K562 (cell line): ENCODE measurements around the gene KAZN. TPM values are rescaled to one million over a fixed set of nuclear protein-coding genes. Genes with fewer than 3 reads are reported as not detected.

Experiments
- ATAC-seq: fragments of 200-7000 bp; cut with Tn5 transposase; 3 replicates; pipeline ENCODE4 v1.9.1; 2020; ENCODE audit warnings: moderate library complexity
- BruUV-seq: library from RNA; stranded (reverse); fragments of 400-500 nt; replicated peaks from 2 replicates; lab custom pipeline; 2021; lab: Mats Ljungman, UMichigan
- CTCF ChIA-PET: fragments of 300-600 bp; formaldehyde crosslinking; extraction: SDS; loops from one replicate; lab custom pipeline; 2021; ENCODE audit warnings: low intra/inter-chr PET ratio; lab: Yijun Ruan, JAX
- POLR2A ChIA-PET: fragments of 300-600, 350-650 bp; sonication (Branson Sonifier 250); formaldehyde crosslinking; extraction: SDS; loops from one replicate; lab custom pipeline; 2021; ENCODE audit warnings: antibody characterized with exemption, inconsistent platforms; lab: Yijun Ruan, JAX
- DNase-seq, 4 experiments: peaks; one replicate each; pipeline versions ENCODE4 v3.0.0 to v3.0.0-alpha.2; 2011 to 2018; ENCODE audit warnings: low spot score in 3 of 4, mixed read lengths in 3 of 4; ENCODE audit errors: extremely low read depth in 1 of 4
- FAIRE-seq: peaks from 2 replicates; lab custom pipeline; 2011; peaks lifted over from hg19 to GRCh38; lab: Jason Lieb, UNC
- H2AFZ ChIP-seq: 2 replicates; pipeline ENCODE4 v1.6.0; 2011; ENCODE audit warnings: low read depth, low read length, control low read depth, inconsistent platforms
- H3K27ac ChIP-seq: fragments of 200-600 bp; 3 replicates; pipeline ENCODE4 v1.8.0; 2011; ENCODE audit warnings: low read depth, mild to moderate bottlenecking, control low read depth, inconsistent platforms, low read length, moderate library complexity, mixed read lengths; ENCODE audit errors: extremely low read depth
- H3K27me3 ChIP-seq, 2 experiments: fragments of 300-600 bp in 1 of 2; 2 replicates in 1 of 2; 3 replicates in 1 of 2; pipeline versions ENCODE4 v1.6.0 to v1.8.0; 2011; ENCODE audit warnings: inconsistent platforms in 2 of 2, low read length in 2 of 2, mild to moderate bottlenecking in 1 of 2, mixed read lengths in 1 of 2, moderate library complexity in 1 of 2; ENCODE audit not compliant: control insufficient read depth in 2 of 2, insufficient read depth in 2 of 2
- H3K36me3 ChIP-seq: fragments of 300-600 bp; 3 replicates; pipeline ENCODE4 v1.8.0; 2011; ENCODE audit warnings: mild to moderate bottlenecking, low read length, inconsistent platforms; ENCODE audit not compliant: control insufficient read depth, insufficient read depth
- H3K4me1 ChIP-seq, 2 experiments: fragments of 200-600 bp in 1 of 2; replicated peaks in 1 of 2; 2 replicates in 1 of 2; 3 replicates in 1 of 2; pipeline versions ENCODE4 v1.5.1 to v1.8.0; 2011; ENCODE audit warnings: inconsistent platforms in 2 of 2, low read length in 2 of 2, mild to moderate bottlenecking in 1 of 2, mixed read lengths in 1 of 2, moderate library complexity in 1 of 2; ENCODE audit not compliant: control insufficient read depth in 2 of 2, insufficient read depth in 2 of 2
- H3K4me2 ChIP-seq: 2 replicates; pipeline ENCODE4 v1.6.1; 2011; ENCODE audit warnings: low read length, control low read depth, inconsistent platforms, mixed read lengths; ENCODE audit not compliant: insufficient read depth
- H3K4me3 ChIP-seq: fragments of 200-600 bp; sonication (generic), shearing (Covaris generic); 2 replicates; pipeline ENCODE4 v1.5.1; 2016; ENCODE audit warnings: control low read depth, inconsistent platforms
- H3K79me2 ChIP-seq: fragments of 200-600 bp; 3 replicates; pipeline ENCODE4 v1.8.0; 2011; ENCODE audit warnings: low read length, inconsistent platforms; ENCODE audit not compliant: control insufficient read depth, insufficient read depth
- H3K9ac ChIP-seq, 2 experiments: 2 replicates each; pipeline versions ENCODE4 v1.6.0 to v1.6.1; 2011; ENCODE audit warnings: low read depth in 2 of 2, low read length in 2 of 2, control low read depth in 1 of 2, inconsistent platforms in 1 of 2, mild to moderate bottlenecking in 1 of 2, mixed read lengths in 1 of 2; ENCODE audit not compliant: insufficient read depth in 1 of 2
- H3K9me1 ChIP-seq: one replicate; pipeline ENCODE4 v1.6.0; 2011; ENCODE audit warnings: inconsistent platforms, mild to moderate bottlenecking, low read length, moderate library complexity; ENCODE audit not compliant: control insufficient read depth, insufficient read depth
- H3K9me3 ChIP-seq: replicated peaks from 2 replicates; pipeline ENCODE4 v1.5.1; 2011; ENCODE audit warnings: low read depth, low read length, inconsistent platforms; ENCODE audit not compliant: control insufficient read depth, insufficient read depth
- H4K20me1 ChIP-seq: replicated peaks from 2 replicates; pipeline ENCODE4 v1.6.1; 2011; ENCODE audit warnings: low read length, inconsistent platforms, mixed read lengths; ENCODE audit not compliant: control insufficient read depth, insufficient read depth
- CEBPB ChIP-seq: fragments of 450-650 bp; IDR thresholded peaks from 2 replicates; pipeline ENCODE4 v1.6.1; 2016; ENCODE audit warnings: missing genetic modification characterization, missing compliant biosample characterization
- CTCF ChIP-seq, 3 experiments: IDR thresholded peaks in 2 of 3; conservative IDR thresholded peaks in 1 of 3; 2 replicates each; pipeline ENCODE4 v1.5.1; 2011 to 2012; ENCODE audit warnings: low read length in 3 of 3, mild to moderate bottlenecking in 3 of 3, control low read depth in 2 of 3, improper control_type of control experiment in 1 of 3, inconsistent platforms in 1 of 3, low read depth in 1 of 3, mixed read lengths in 1 of 3, moderate library complexity in 1 of 3; ENCODE audit not compliant: insufficient read depth in 2 of 3
- DACH1 ChIP-seq: fragments of 450-650 bp; IDR thresholded peaks from 2 replicates; pipeline ENCODE4 v1.6.1; 2018; ENCODE audit not compliant: partially characterized antibody
- GTF2E2 ChIP-seq: fragments of 200-800 bp; sonication (Bioruptor generic); IDR thresholded peaks from 2 replicates; pipeline ENCODE4 v1.6.1; 2016; ENCODE audit warnings: missing genetic modification characterization, missing compliant biosample characterization
- WGBS: fragments of 100-300 bp; shearing (Covaris generic); methylation state at CpG from one replicate; pipeline ENCODE4 v1.1.6; 2016; ENCODE audit warnings: low coverage, mixed read lengths; ENCODE audit not compliant: insufficient coverage; ENCODE audit errors: missing lambda C conversion rate; 5-methylcytosine and 5-hydroxymethylcytosine counted together
- in situ Hi-C: fragments of 300-500 bp; cut with MboI; formaldehyde crosslinking; loops from 4 replicates; pipeline ENCODE4 v1.15.0; 2018; ENCODE audit warnings: inconsistent platforms, mixed read lengths
- intact Hi-C: fragments of 100-400 bp; cut with micrococcal nuclease; formaldehyde crosslinking; loops from 2 replicates; pipeline ENCODE4 v1.14.2; 2022
- polyA plus RNA-seq, 8 experiments: library from polyadenylated mRNA; depleted of rRNA in 4 of 8; stranded (reverse) in 5 of 8; unstranded in 3 of 8; fragments of >200 nt; fragmentation: Nextera tagmentation in 2 of 8; fragmentation: Illumina TruSeq in 1 of 8; extraction: Ambion mirVana in 2 of 8; extraction: Trizol in 1 of 8; gene quantifications; 2 replicates each; pipeline versions ENCODE4 v1.2.1 to v1.2.3, GENCODE V29; 2011 to 2014; ENCODE audit warnings: inconsistent platforms in 1 of 8, missing spikeins in 1 of 8
- total RNA-seq, 7 experiments: library from RNA; depleted of rRNA in 6 of 7; stranded (reverse); fragments of >200 nt in 6 of 7; fragmentation: Illumina TruSeq in 2 of 7; extraction: Trizol in 2 of 7; gene quantifications; 2 replicates each; pipeline versions ENCODE4 v1.2.1 to v1.2.3, GENCODE V29; 2011 to 2021; ENCODE audit warnings: low replicate concordance in 1 of 7

The KAZN gene
- total and polyA plus RNA-seq, 9 of the 15 experiments (the other 6 are each of a cell fraction or from before 2014, with no cell fraction given), result 2.1 to 21.6 (median 5.4) TPM

GRCh38 chr1:15064217-15064929 lies 465.9 kb downstream of the KAZN start:
- Histone ChIP-seq H3K27me3 (no peaks in the 10 kb centered on the region), H3K27ac (no peak overlapping the region), H3K4me2 (no peak overlapping the region), H3K4me1 (no peaks in the 10 kb centered on the region)
- no peak for ATAC-seq
- intact Hi-C loops, result no loop called here
- FAIRE-seq, result no peak
- CTCF ChIA-PET, result no interaction called here
- TF ChIP-seq GTF2E2 (tag) (no peak), CTCF (IDR thresholded peaks at IDR 0.05 in 2 of 3, conservative IDR thresholded peaks at IDR 0.05 in 1 of 3; ENCODE audit: insufficient read depth in 2 of 3, low read depth in 1 of 3, low read length in 3 of 3) (0 out of 6 replicates have a peak, but pooled peaks of 1 of the 3 experiments have one; percentile 38), CEBPB (tag) (no peak), DACH1 (no peak)
- TF ChIP-seq, all 486 proteins: peak for 1
- Histone ChIP-seq H3K79me2 (no peaks in the 10 kb centered on the region), H3K4me3 (no peak overlapping the region), H4K20me1 (no peaks in the 10 kb centered on the region), H3K9me1 (no peaks in the 10 kb centered on the region), H2AFZ (no peak overlapping the region), H3K9me3 (peaks cover 3% of the 10 kb centered on the region), H3K36me3 (peaks cover 27% of the 10 kb centered on the region; the same call in 1 of the 3 replicates), H3K9ac (no peak overlapping the region)
- in situ Hi-C loops, result no loop called here
- BruUV-seq, result no TSS peak
- DNase-seq, result no peak
- 88% methylated on average over 15 of the region's 15 CpGs for whole genome bisulfite sequencing
- POLR2A ChIA-PET, result no interaction called here
